Measurements from ENCODE around the gene PAPOLG. TPM values are rescaled to one million over a fixed set of nuclear protein-coding genes. Genes with fewer than 3 reads are reported as not detected.
A peak's percentile ranks its signal among the peaks of the same experiment; 100 is the strongest.

Gene PAPOLG
- total RNA-seq, 2 experiments from 2014 or later = 13.2 to 13.8 TPM

DNA sequence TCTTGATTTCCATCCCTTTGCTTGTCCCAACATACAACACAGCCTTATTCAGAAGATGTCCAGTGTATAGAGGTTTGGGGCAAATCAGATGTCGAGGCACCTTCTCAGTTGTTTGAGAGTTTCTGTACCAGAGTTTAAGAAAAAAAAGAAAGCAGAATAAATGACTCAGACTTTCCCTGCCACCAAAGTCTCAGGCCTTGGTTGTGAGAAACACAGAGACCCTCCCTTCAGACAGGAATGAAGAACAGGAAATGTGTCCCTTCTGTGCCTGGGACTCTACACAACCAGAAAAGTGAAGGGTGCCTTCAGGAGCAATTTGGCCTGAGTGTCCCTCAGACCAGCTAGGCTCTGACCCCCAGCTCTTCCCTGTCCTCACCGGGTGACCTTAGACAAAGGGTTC, 88.0 kb downstream of the PAPOLG start:
- DNase-seq (peak; percentile 60), ATAC-seq (peak; percentile 83)
- H3K27me3 Mint-ChIP-seq = no peaks in the 10 kb centered on the region
- peaks cover 32% of the 10 kb centered on the region for H3K4me1 Mint-ChIP-seq (ENCODE audit: low read depth)
- ChIA-PET POLR2A (no interaction called here), CTCF (no interaction called here)
- H3K27ac Mint-ChIP-seq = peak overlapping the region; percentile 25
- no peaks in the 10 kb centered on the region for H3K9me3 Mint-ChIP-seq
- H3K36me3 Mint-ChIP-seq (ENCODE audit: low read depth) = no peaks in the 10 kb centered on the region
- H3K4me3 Mint-ChIP-seq = peak overlapping the region; percentile 10
- intact Hi-C loops (cut with micrococcal nuclease) = no loop called here
- TF ChIP-seq, protein P1, sequence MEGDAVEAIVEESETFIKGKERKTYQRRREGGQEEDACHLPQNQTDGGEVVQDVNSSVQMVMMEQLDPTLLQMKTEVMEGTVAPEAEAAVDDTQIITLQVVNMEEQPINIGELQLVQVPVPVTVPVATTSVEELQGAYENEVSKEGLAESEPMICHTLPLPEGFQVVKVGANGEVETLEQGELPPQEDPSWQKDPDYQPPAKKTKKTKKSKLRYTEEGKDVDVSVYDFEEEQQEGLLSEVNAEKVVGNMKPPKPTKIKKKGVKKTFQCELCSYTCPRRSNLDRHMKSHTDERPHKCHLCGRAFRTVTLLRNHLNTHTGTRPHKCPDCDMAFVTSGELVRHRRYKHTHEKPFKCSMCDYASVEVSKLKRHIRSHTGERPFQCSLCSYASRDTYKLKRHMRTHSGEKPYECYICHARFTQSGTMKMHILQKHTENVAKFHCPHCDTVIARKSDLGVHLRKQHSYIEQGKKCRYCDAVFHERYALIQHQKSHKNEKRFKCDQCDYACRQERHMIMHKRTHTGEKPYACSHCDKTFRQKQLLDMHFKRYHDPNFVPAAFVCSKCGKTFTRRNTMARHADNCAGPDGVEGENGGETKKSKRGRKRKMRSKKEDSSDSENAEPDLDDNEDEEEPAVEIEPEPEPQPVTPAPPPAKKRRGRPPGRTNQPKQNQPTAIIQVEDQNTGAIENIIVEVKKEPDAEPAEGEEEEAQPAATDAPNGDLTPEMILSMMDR (IDR thresholded peaks at IDR 0.05) = no peak

DNA sequence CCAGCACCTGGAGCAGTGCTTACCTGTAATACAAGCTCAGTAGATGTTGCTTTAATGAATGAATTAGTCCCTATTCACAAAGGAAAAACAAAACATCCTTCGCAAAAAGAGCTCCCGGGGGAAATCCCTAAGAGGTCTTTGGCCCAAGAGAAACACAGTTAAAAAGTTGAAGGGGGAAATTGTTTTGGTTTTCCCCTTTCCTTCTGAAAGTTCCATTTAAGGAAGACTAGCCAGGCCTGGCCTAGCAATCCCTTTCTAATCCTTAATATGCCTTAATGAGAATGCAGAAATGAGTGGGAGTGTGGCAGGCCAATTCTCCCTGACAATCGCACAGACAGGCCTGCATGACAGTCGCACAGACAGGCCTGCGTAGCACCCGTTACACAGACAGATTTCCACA, 91.8 kb downstream of the PAPOLG start:
- peaks cover 13% of the 10 kb centered on the region for H3K4me1 Mint-ChIP-seq (ENCODE audit: low read depth)
- H3K4me3 Mint-ChIP-seq = no peak overlapping the region
- H3K27me3 Mint-ChIP-seq = no peaks in the 10 kb centered on the region
- no peaks in the 10 kb centered on the region for H3K36me3 Mint-ChIP-seq (ENCODE audit: low read depth)
- no peaks in the 10 kb centered on the region for H3K9me3 Mint-ChIP-seq
- POLR2A ChIA-PET = no interaction called here
- CTCF ChIA-PET = interaction anchor here (1.9 kb wide), 1 partner anchor 9 kb away, joined by 4 read pairs; no protein-coding TSS in a partner anchor
- DNase-seq (no peak), ATAC-seq (no peak)
- intact Hi-C loops (cut with micrococcal nuclease) = no loop called here
- TF ChIP-seq, protein P1 (IDR thresholded peaks at IDR 0.05) = no peak
- no peak overlapping the region for H3K27ac Mint-ChIP-seq

Other genes with a start within 250 kb of the PAPOLG start
- gene BCL11A, start 202.6 kb upstream of the PAPOLG start, total RNA-seq = under 1 TPM; 0.45 to 0.54 TPM
- 10 to 100 TPM; 84.7 to 85.3 TPM for gene REL, start 125.3 kb downstream of the PAPOLG start, total RNA-seq